Measurements from ENCODE around the gene GBP7.

GBP7 gene

GRCh38 chr1:89085781-89086180, 90.0 kb downstream of the GBP7 start:
- TF ChIP-seq CTCF (IDR thresholded peaks at IDR 0.05; ENCODE audit: insufficient read depth, low read depth, low read length, missing control alignments), result peak; percentile 68
- no peak overlapping the region for H3K4me3 ChIP-seq (ENCODE audit: low read length)
- peak; percentile 65 for DNase-seq (ENCODE audit: low read depth)

All from epithelial cell of esophagus (primary cell).